NCI-H1417 (cell line): Measurements from ENCODE around the gene ZNF441.
A peak's percentile ranks its signal among the peaks of the same experiment; 100 is the strongest.
"Not testable (repeated sequence)": the region's sequence is repeated elsewhere in the genome, so short reads cannot be mapped to it uniquely, and the experiment has no call there.

Source experiments
- DNase-seq, 3 experiments: peaks; one replicate each; lab custom pipeline; 2025; lab: John Stamatoyannopoulos, UW

The ZNF441 gene

GRCh38 chr19:11780431-11781020 is 13.7 kb downstream of the ZNF441 start:
- no peak for DNase-seq

GRCh38 chr19:11781295-11782057 is 14.7 kb downstream of the ZNF441 start:
- no peak for DNase-seq

GRCh38 chr19:11783767-11784166 is 17.0 kb downstream of the ZNF441 start:
- DNase-seq, result no peak

GRCh38 chr19:11784356-11784755 is 17.6 kb downstream of the ZNF441 start:
- no peak for DNase-seq

- DNase-seq, result no peak
These were observed 20.7 kb downstream of the ZNF441 start for GRCh38 chr19:11787536-11787935.

- DNase-seq, result no peak
These were observed 26.1 kb downstream of the ZNF441 start for GRCh38 chr19:11792942-11793341.

GRCh38 chr19:11797491-11797890 is 30.7 kb downstream of the ZNF441 start:
- peak; percentile 83 to 98 (median 93) for DNase-seq

- peak; percentile 88 to 96 (median 92) for DNase-seq
These were observed 31.9 kb downstream of the ZNF441 start, which contains the start of gene ZNF491 for GRCh38 chr19:11798391-11799330. Gene ZNF491, plus strand, starts transcription at chr19:11798523. Its CDS starts 7,431 bp downstream, at chr19:11805954.

- no peak for DNase-seq
These were observed 39.7 kb downstream of the ZNF441 start for GRCh38 chr19:11806354-11807098.

GRCh38 chr19:11807099-11807380 is 40.2 kb downstream of the ZNF441 start:
- no peak for DNase-seq

GRCh38 chr19:11813703-11814028 is 46.9 kb downstream of the ZNF441 start:
- no peak for DNase-seq

- DNase-seq, result peak; percentile 89 to 97 (median 94)
These were observed 47.4 kb downstream of the ZNF441 start, which contains the start of gene ZNF440 for GRCh38 chr19:11814029-11814699. Gene ZNF440, plus strand, starts transcription at chr19:11814273. Its CDS starts 175 bp downstream, at chr19:11814448.

GRCh38 chr19:11814700-11815035 is 47.9 kb downstream of the ZNF441 start:
- peak; percentile 6 to 63 (median 59) for DNase-seq

GRCh38 chr19:11821474-11822109 is 54.8 kb downstream of the ZNF441 start:
- no peak for DNase-seq

- DNase-seq, result not testable (repeated sequence)
These were observed 62.4 kb downstream of the ZNF441 start for GRCh38 chr19:11828957-11829876.

- DNase-seq, result no peak
These were observed 65.6 kb downstream of the ZNF441 start for GRCh38 chr19:11832253-11832912.

- DNase-seq, result no peak
These were observed 66.7 kb downstream of the ZNF441 start for GRCh38 chr19:11833541-11833940.
